HEK293T (cell line): ENCODE measurements around the gene ARHGAP26.

ENCODE experiments used
- CTCF ChIA-PET: fragments of 350-600 bp; formaldehyde crosslinking; extraction: SDS; loops from one replicate; lab custom pipeline; 2021; ENCODE audit warnings: antibody characterized with exemption, inconsistent platforms; lab: Yijun Ruan, JAX
- POLR2A ChIA-PET: fragments of 350-600 bp; formaldehyde crosslinking; extraction: SDS; loops from one replicate; lab custom pipeline; 2020; ENCODE audit warnings: antibody characterized with exemption, inconsistent platforms; lab: Yijun Ruan, JAX
- DNase-seq: peaks from one replicate; pipeline ENCODE4 v3.0.0; 2012; ENCODE audit warnings: mixed read lengths; ENCODE audit errors: extremely low spot score
- ARNT ChIP-seq: fragments of 450-650 bp; IDR thresholded peaks from 2 replicates; pipeline ENCODE4 v1.6.1; 2017; ENCODE audit warnings: mild to moderate bottlenecking
- BHLHE40 ChIP-seq: fragments of 450-650 bp; IDR thresholded peaks from 2 replicates; pipeline ENCODE4 v1.6.1; 2016; ENCODE audit warnings: mild to moderate bottlenecking, moderate library complexity, borderline replicate concordance
- CTBP1 ChIP-seq: fragments of 450-650 bp; IDR thresholded peaks from 2 replicates; pipeline ENCODE4 v1.6.1; 2016; ENCODE audit warnings: borderline replicate concordance
- ELF4 ChIP-seq: fragments of 450-650 bp; IDR thresholded peaks from 2 replicates; pipeline ENCODE4 v1.6.1; 2017; ENCODE audit warnings: antibody characterized with exemption
- FOXA1 ChIP-seq: fragments of 450-650 bp; IDR thresholded peaks from 2 replicates; pipeline ENCODE4 v1.6.1; 2016; ENCODE audit warnings: mild to moderate bottlenecking
- FOXK2 ChIP-seq: fragments of 450-650 bp; IDR thresholded peaks from 2 replicates; pipeline ENCODE4 v1.6.1; 2016; ENCODE audit warnings: mild to moderate bottlenecking
- FOXM1 ChIP-seq: fragments of 450-650 bp; IDR thresholded peaks from 2 replicates; pipeline ENCODE4 v1.6.1; 2017; ENCODE audit warnings: mild to moderate bottlenecking, borderline replicate concordance
- HDGF ChIP-seq: fragments of 450-650 bp; IDR thresholded peaks from 2 replicates; pipeline ENCODE4 v1.6.1; 2017; ENCODE audit warnings: antibody characterized with exemption, borderline replicate concordance
- L3MBTL2 ChIP-seq: fragments of 450-650 bp; conservative IDR thresholded peaks from 2 replicates; pipeline ENCODE4 v1.6.1; 2016; ENCODE audit warnings: mild to moderate bottlenecking
- LEF1 ChIP-seq: fragments of 450-650 bp; IDR thresholded peaks from 2 replicates; pipeline ENCODE4 v1.6.1; 2017; ENCODE audit warnings: mild to moderate bottlenecking, borderline replicate concordance
- NFRKB ChIP-seq: fragments of 450-650 bp; IDR thresholded peaks from 2 replicates; pipeline ENCODE4 v1.6.1; 2016; ENCODE audit warnings: mild to moderate bottlenecking, moderate library complexity
- PKNOX1 ChIP-seq: fragments of 450-650 bp; IDR thresholded peaks from 2 replicates; pipeline ENCODE4 v1.6.1; 2016
- SP1 ChIP-seq: fragments of 450-650 bp; IDR thresholded peaks from 2 replicates; pipeline ENCODE4 v1.6.1; 2017
- SUZ12 ChIP-seq: fragments of 450-650 bp; IDR thresholded peaks from 2 replicates; pipeline ENCODE4 v1.6.1; 2016; ENCODE audit warnings: mild to moderate bottlenecking
- TARDBP ChIP-seq: fragments of 450-650 bp; IDR thresholded peaks from 2 replicates; pipeline ENCODE4 v1.6.1; 2016
- ZNF384 ChIP-seq: fragments of 450-650 bp; IDR thresholded peaks from 2 replicates; pipeline ENCODE4 v1.6.1; 2016

Gene ARHGAP26

GRCh38 chr5:143065185-143065965 lies 295.2 kb downstream of the ARHGAP26 start:
- no peak for TF ChIP-seq HDGF
- TF ChIP-seq FOXM1: no peak
- no peak for TF ChIP-seq TARDBP
- ChIA-PET POLR2A (no interaction called here), CTCF (interaction anchor here (0.5 to 1.2 kb wide), 3 partner anchors 9 to 156 kb away, joined by 3 to 4 read pairs (median 4); no protein-coding TSS in a partner anchor)
- DNase-seq: no peak

- DNase-seq: no peak
- CTCF ChIA-PET: interaction anchor here (0.5 kb wide), 1 partner anchor 8 kb away, joined by 3 read pairs; no protein-coding TSS in a partner anchor
- POLR2A ChIA-PET: no interaction called here
- TF ChIP-seq BHLHE40 (no peak), ELF4 (no peak), LEF1 (no peak), FOXK2 (no peak), SP1 (no peak), TARDBP (no peak), FOXA1 (no peak), ZNF384 (no peak), HDGF (no peak), ARNT (no peak), L3MBTL2 (no peak), NFRKB (no peak), SUZ12 (no peak)
These were observed 295.9 kb downstream of the ARHGAP26 start for GRCh38 chr5:143065996-143066522.

GRCh38 chr5:143066556-143067281 lies 296.5 kb downstream of the ARHGAP26 start:
- POLR2A ChIA-PET: no interaction called here
- TF ChIP-seq ZNF384: no peak
- TF ChIP-seq NFRKB: no peak
- no peak for TF ChIP-seq BHLHE40
- no peak for TF ChIP-seq HDGF
- TF ChIP-seq ELF4: no peak
- no peak for TF ChIP-seq SUZ12
- TF ChIP-seq FOXK2: no peak
- TF ChIP-seq CTBP1: no peak
- TF ChIP-seq ARNT: no peak
- TF ChIP-seq PKNOX1: no peak
- no peak for TF ChIP-seq L3MBTL2
- TF ChIP-seq LEF1: no peak
- TF ChIP-seq SP1: no peak
- no peak for TF ChIP-seq TARDBP
- TF ChIP-seq FOXA1: no peak
- CTCF ChIA-PET: no interaction called here
- no peak for DNase-seq

- POLR2A ChIA-PET: interaction anchor here (1.7 kb wide), 1 partner anchor 12 kb away, joined by 6 read pairs; no protein-coding TSS in a partner anchor
- CTCF ChIA-PET: no interaction called here
- no peak for DNase-seq
- TF ChIP-seq NFRKB (no peak), ELF4 (no peak), SUZ12 (no peak), CTBP1 (no peak), HDGF (no peak), TARDBP (no peak), L3MBTL2 (no peak), FOXA1 (no peak), FOXM1 (no peak), SP1 (no peak), LEF1 (no peak), PKNOX1 (no peak), BHLHE40 (no peak), FOXK2 (no peak), ARNT (no peak), ZNF384 (no peak)
These were observed 298.5 kb downstream of the ARHGAP26 start for GRCh38 chr5:143068712-143069111.

- POLR2A ChIA-PET: no interaction called here
- CTCF ChIA-PET: no interaction called here
- no peak for DNase-seq
- no peak for TF ChIP-seq LEF1
- TF ChIP-seq BHLHE40: no peak
- no peak for TF ChIP-seq SP1
- TF ChIP-seq PKNOX1: no peak
- TF ChIP-seq FOXA1: no peak
- no peak for TF ChIP-seq NFRKB
- TF ChIP-seq SUZ12: no peak
- TF ChIP-seq ELF4: no peak
- no peak for TF ChIP-seq TARDBP
- no peak for TF ChIP-seq HDGF
- TF ChIP-seq FOXK2: no peak
- TF ChIP-seq L3MBTL2: no peak
- no peak for TF ChIP-seq ARNT
- TF ChIP-seq CTBP1: no peak
- no peak for TF ChIP-seq FOXM1
- TF ChIP-seq ZNF384: no peak
These were observed 301.8 kb downstream of the ARHGAP26 start for GRCh38 chr5:143071927-143072326.
